SJSA1 (cell line): ENCODE results near the gene MED4. TPM values are rescaled to one million over a fixed set of nuclear protein-coding genes. Genes with fewer than 3 reads are reported as not detected.

Experiments used
- DNase-seq, 2 experiments: peaks; one replicate each; pipeline ENCODE4 v3.0.0-alpha.2; 2015 to 2020; ENCODE audit warnings: low spot score in 2 of 2, low read depth in 1 of 2
- H3K27ac ChIP-seq: fragments of 250-450 bp; sonication (Bioruptor Pico); 2 replicates; pipeline ENCODE4 v1.5.1; 2020; ENCODE audit warnings: mild to moderate bottlenecking, moderate library complexity
- H3K27me3 ChIP-seq: fragments of 250-450 bp; sonication (Bioruptor Pico); replicated peaks from 2 replicates; pipeline ENCODE4 v1.5.1; 2020; ENCODE audit warnings: mild to moderate bottlenecking, moderate library complexity
- H3K36me3 ChIP-seq: fragments of 250-450 bp; sonication (Bioruptor Pico); 2 replicates; pipeline ENCODE4 v1.5.1; 2020; ENCODE audit warnings: mild to moderate bottlenecking
- H3K4me1 ChIP-seq: fragments of 250-450 bp; sonication (Bioruptor Pico); replicated peaks from 2 replicates; pipeline ENCODE4 v1.6.1; 2021; ENCODE audit warnings: mild to moderate bottlenecking
- H3K4me3 ChIP-seq: fragments of 250-450 bp; sonication (Bioruptor Pico); 2 replicates; pipeline ENCODE4 v1.5.1; 2020; ENCODE audit warnings: mild to moderate bottlenecking
- H3K9me3 ChIP-seq: fragments of 250-450 bp; sonication (Bioruptor Pico); replicated peaks from 2 replicates; pipeline ENCODE4 v1.5.1; 2020; ENCODE audit warnings: mild to moderate bottlenecking
- total RNA-seq: library from RNA; depleted of rRNA; stranded (reverse); fragments of >200 nt; shearing (Covaris generic); gene quantifications from 2 replicates; pipeline ENCODE4 v1.2.3, GENCODE V29; 2014; rRNA removed

The MED4 gene
- total RNA-seq, 1 experiment from 2014 or later: 35.3 TPM

GRCh38 chr13:48040896-48041295, 54.0 kb downstream of the MED4 start:
- Histone ChIP-seq H3K9me3 (no peaks in the 10 kb centered on the region), H3K27me3 (no peaks in the 10 kb centered on the region), H3K4me3 (no peak overlapping the region), H3K36me3 (peaks cover 25% of the 10 kb centered on the region), H3K4me1 (peaks cover 13% of the 10 kb centered on the region), H3K27ac (no peak overlapping the region)
- no peak for DNase-seq

- Histone ChIP-seq H3K27me3 (no peaks in the 10 kb centered on the region), H3K36me3 (peaks cover 24% of the 10 kb centered on the region), H3K4me1 (peaks cover 13% of the 10 kb centered on the region), H3K27ac (no peak overlapping the region), H3K4me3 (no peak overlapping the region), H3K9me3 (no peaks in the 10 kb centered on the region)
- DNase-seq: no peak
Measured at GRCh38 chr13:48040049-48040448, 54.9 kb downstream of the MED4 start.

DNA sequence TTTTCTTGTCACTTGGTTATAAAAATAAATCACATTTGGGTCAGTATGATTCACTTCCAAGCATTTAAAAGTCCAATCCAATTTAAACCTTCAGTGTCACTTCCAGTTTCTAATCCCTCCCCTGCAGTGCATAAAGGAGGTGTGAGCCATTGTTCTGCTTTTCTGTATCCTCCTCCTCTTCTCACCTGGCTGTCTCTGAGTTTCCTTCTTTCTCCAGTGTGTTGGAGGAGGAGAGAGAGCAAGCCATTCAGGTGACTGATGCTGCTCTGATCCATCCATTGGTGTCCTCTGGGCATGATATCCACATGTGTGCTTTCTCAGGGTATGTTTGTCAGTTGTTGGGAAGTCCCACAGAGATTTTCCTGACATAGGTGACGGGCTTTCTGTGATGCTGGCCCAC, 56.1 kb downstream of the MED4 start:
- peaks cover 13% of the 10 kb centered on the region for H3K4me1 ChIP-seq
- H3K27ac ChIP-seq: no peak overlapping the region
- H3K9me3 ChIP-seq: no peaks in the 10 kb centered on the region
- no peak overlapping the region for H3K4me3 ChIP-seq
- DNase-seq: peak in 1 of 2 experiments; percentile 2
- peaks cover 24% of the 10 kb centered on the region for H3K36me3 ChIP-seq
- H3K27me3 ChIP-seq: no peaks in the 10 kb centered on the region

DNA sequence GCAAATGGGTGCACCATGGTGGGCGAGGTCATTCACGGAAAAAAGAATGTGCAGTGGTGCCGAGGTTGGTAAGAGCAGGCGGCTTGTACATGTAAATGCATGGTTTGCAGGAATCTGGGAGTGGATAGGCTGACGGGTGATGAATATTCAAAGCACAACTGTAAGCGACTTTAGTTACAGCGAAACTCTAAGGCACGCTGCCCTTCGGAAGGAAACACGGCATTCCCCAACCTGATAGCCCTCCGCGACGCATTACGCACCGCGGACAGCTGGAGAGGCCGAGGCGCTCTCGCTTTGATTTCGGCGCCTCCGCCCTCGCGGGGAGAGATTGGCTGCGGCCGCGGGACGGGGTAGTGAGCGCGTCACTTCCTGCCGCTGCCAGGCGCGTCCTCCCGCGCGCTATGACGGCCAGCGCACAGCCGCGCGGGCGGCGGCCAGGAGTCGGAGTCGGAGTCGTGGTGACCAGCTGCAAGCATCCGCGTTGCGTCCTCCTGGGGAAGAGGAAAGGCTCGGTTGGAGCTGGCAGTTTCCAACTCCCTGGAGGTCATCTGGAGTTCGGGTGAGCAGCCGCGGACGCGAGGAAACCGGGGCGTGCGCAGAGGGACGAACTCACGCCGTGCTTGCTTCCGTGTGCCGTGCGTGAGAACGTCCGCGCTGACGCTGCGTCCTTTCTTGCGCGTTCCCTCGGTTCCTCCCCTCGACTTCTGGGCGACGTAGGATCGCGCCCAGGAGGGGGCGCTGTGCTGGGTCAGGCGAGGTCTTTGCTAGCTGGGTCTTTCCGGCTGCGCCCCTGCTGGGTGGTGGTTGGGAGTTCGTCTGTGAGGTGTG, 57.3 kb downstream of the MED4 start, which contains the start of gene NUDT15:
Gene NUDT15 (plus strand): TSS at position 381 of the 828 bp plus-strand sequence. CDS start 21 bp downstream, at position 402.
- Histone ChIP-seq H3K27ac (peak within 1 kb of the TSS; percentile 97), H3K27me3 (no peaks in the 10 kb centered on the region), H3K36me3 (peaks cover 18% of the 10 kb centered on the region), H3K4me3 (peak within 1 kb of the TSS; percentile 80), H3K4me1 (peaks cover 9% of the 10 kb centered on the region), H3K9me3 (peaks cover 2% of the 10 kb centered on the region; the same call in 1 of the 2 replicates)
- peak; percentile 92 to 97 for DNase-seq

DNA sequence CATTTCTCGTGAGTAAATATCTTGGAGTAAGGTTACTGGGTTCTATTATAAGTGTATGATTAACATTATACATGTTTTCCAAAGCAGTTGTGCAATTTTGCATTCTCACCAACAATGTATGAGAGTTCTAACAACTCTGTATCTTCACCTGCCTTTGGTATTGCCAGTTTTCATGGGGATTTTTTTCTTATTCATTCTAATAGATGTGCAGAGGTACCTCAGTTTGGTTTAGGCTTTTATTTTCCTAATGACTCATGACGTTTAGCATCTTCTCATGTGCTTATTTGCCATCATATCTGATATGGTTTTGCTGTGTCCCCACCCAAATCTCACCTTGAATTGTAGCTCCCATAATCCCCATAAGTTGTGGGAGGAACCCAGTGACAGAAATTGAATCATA, 65.0 kb downstream of the MED4 start:
- Histone ChIP-seq H3K9me3 (peaks cover 7% of the 10 kb centered on the region; the same call in 1 of the 2 replicates), H3K27me3 (no peaks in the 10 kb centered on the region), H3K36me3 (no peaks in the 10 kb centered on the region), H3K4me3 (no peak overlapping the region), H3K4me1 (no peaks in the 10 kb centered on the region), H3K27ac (no peak overlapping the region)
- no peak for DNase-seq

DNA sequence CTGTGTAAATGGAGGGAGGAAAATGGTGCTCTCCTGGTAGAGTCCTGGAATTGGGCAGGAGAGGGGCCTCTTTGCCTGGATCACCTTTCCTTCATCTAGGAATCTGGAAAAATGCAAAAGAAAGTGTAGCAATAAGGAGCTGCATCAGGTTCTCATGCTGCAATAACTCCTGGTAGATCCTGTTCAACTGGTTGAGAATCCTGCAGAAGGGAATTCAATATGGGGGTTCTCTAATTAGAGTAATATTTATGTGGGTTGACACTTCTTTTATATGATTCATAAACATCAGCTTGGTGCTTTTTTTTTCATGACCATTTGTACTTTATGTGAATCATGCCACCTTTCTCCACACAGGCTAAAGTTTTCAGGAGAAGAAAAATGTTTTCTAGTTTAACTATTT, 66.8 kb downstream of the MED4 start:
- no peak for DNase-seq
- Histone ChIP-seq H3K4me1 (no peaks in the 10 kb centered on the region), H3K27ac (no peak overlapping the region), H3K4me3 (no peak overlapping the region), H3K36me3 (no peaks in the 10 kb centered on the region), H3K9me3 (peaks cover 7% of the 10 kb centered on the region; the same call in 1 of the 2 replicates), H3K27me3 (no peaks in the 10 kb centered on the region)

Other genes with a start within 250 kb of the MED4 start
- 73.1 and 80.9 TPM in 2 replicates for gene SUCLA2, start 93.8 kb downstream of the MED4 start, total RNA-seq
- 47.9 and 49.2 TPM in 2 replicates for gene NUDT15, start 57.4 kb downstream of the MED4 start, total RNA-seq
- gene ITM2B, start 138.1 kb upstream of the MED4 start, total RNA-seq: 142 and 172 TPM in 2 replicates
- 53.8 and 65.7 TPM in 2 replicates for gene RB1, start 208.6 kb upstream of the MED4 start, total RNA-seq